ENCODE measurements around the gene MSRB1.

GRCh38 chr16:1991948-1992703 lies 49.1 kb upstream of the MSRB1 start:
- no peak for TF ChIP-seq CTCF (IDR thresholded peaks at IDR 0.05; ENCODE audit: insufficient read depth, low read length)
- no peak for TF ChIP-seq POLR2AphosphoS5 (IDR thresholded peaks at IDR 0.05; ENCODE audit: low read depth)

Data from HL-60 (cell line).